Fibroblast of lung (primary cell): Measurements from ENCODE around the gene LIAS. TPM values are rescaled to one million over a fixed set of nuclear protein-coding genes. Genes with fewer than 3 reads are reported as not detected.
"Not testable (repeated sequence)": the region's sequence is repeated elsewhere in the genome, so short reads cannot be mapped to it uniquely, and the experiment has no call there.

ENCODE experiments used
- DNase-seq, 2 donors: peaks; one replicate each; pipeline versions ENCODE4 v3.0.0 to v3.0.0-alpha.2; 2010; ENCODE audit warnings: low read depth in 2 of 2
- H2AFZ ChIP-seq: 2 replicates; pipeline ENCODE4 v1.5.1; 2012; ENCODE audit warnings: low read length, control low read depth, inconsistent platforms
- H3K27ac ChIP-seq: 2 replicates; pipeline ENCODE4 v1.5.1; 2011; ENCODE audit warnings: low read length, control low read depth; ENCODE audit not compliant: insufficient read depth
- H3K27me3 ChIP-seq: 2 replicates; pipeline ENCODE4 v1.5.1; 2011; ENCODE audit warnings: mild to moderate bottlenecking, low read length; ENCODE audit not compliant: control insufficient read depth, insufficient read depth
- H3K36me3 ChIP-seq: 2 replicates; pipeline ENCODE4 v1.5.1; 2011; ENCODE audit warnings: low read length; ENCODE audit not compliant: control insufficient read depth, insufficient read depth
- H3K4me1 ChIP-seq: 2 replicates; pipeline ENCODE4 v1.5.1; 2011; ENCODE audit warnings: low read length; ENCODE audit not compliant: control insufficient read depth, insufficient read depth; ENCODE audit errors: extremely low read depth
- H3K4me2 ChIP-seq: 2 replicates; pipeline ENCODE4 v1.5.1; 2011; ENCODE audit warnings: low read length, control low read depth; ENCODE audit not compliant: insufficient read depth; ENCODE audit errors: extremely low read depth
- H3K4me3 ChIP-seq, 4 experiments: fragments of 200-600 bp in 1 of 4; sonication (generic) in 1 of 4; replicated peaks in 1 of 4; 2 replicates each; pipeline ENCODE4 v1.5.1; 2011 to 2016; ENCODE audit warnings: low read length in 4 of 4, low read depth in 3 of 4, mild to moderate bottlenecking in 3 of 4, control low read depth in 2 of 4, inconsistent platforms in 1 of 4, mixed read lengths in 1 of 4; ENCODE audit not compliant: insufficient read depth in 1 of 4; ENCODE audit errors: control extremely low read depth in 1 of 4
- H3K79me2 ChIP-seq: 2 replicates; pipeline ENCODE4 v1.5.1; 2012; ENCODE audit warnings: mild to moderate bottlenecking, low read length, inconsistent platforms; ENCODE audit not compliant: control insufficient read depth, insufficient read depth
- H3K9ac ChIP-seq: 2 replicates; pipeline ENCODE4 v1.5.1; 2011; ENCODE audit warnings: mild to moderate bottlenecking, low read length, control low read depth; ENCODE audit not compliant: insufficient read depth
- H3K9me3 ChIP-seq: 2 replicates; pipeline ENCODE4 v1.5.1; 2012; ENCODE audit warnings: low read depth, low read length; ENCODE audit not compliant: control insufficient read depth, insufficient read depth
- H4K20me1 ChIP-seq: 2 replicates; pipeline ENCODE4 v1.5.1; 2011; ENCODE audit warnings: low read length; ENCODE audit not compliant: control insufficient read depth, insufficient read depth; ENCODE audit errors: extremely low read depth
- EZH2 ChIP-seq: IDR thresholded peaks from 2 replicates; pipeline ENCODE4 v1.5.1; 2012; ENCODE audit warnings: low read length, control low read depth, mild to moderate bottlenecking; ENCODE audit errors: missing control alignments
- polyA plus RNA-seq, 2 donors: library from polyadenylated mRNA; depleted of rRNA in 1 of 2; stranded (reverse) in 1 of 2; unstranded in 1 of 2; fragments of >200 nt; gene quantifications; 2 replicates each; pipeline ENCODE4 v1.2.1, GENCODE V29; 2011 to 2012; ENCODE audit warnings: missing spikeins in 1 of 2
- total RNA-seq: library from RNA; depleted of rRNA; stranded (reverse); fragments of >200 nt; gene quantifications from 2 replicates; pipeline ENCODE4 v1.2.1, GENCODE V29; 2014
- TF ChIP-seq, protein P1 (sequence below), 2 donors: IDR thresholded peaks in 1 of 2; conservative IDR thresholded peaks in 1 of 2; 1 replicate in 1 of 2; 2 replicates in 1 of 2; pipeline ENCODE4 v1.5.1; 2011 to 2012; ENCODE audit warnings: low read length in 2 of 2, control low read depth in 1 of 2, inconsistent platforms in 1 of 2, low read depth in 1 of 2, mild to moderate bottlenecking in 1 of 2

The LIAS gene
- total and polyA plus RNA-seq, 2 donors (not counting 1 experiment from before 2014, with no cell fraction given) = 7.1 to 8.6 TPM

DNA sequence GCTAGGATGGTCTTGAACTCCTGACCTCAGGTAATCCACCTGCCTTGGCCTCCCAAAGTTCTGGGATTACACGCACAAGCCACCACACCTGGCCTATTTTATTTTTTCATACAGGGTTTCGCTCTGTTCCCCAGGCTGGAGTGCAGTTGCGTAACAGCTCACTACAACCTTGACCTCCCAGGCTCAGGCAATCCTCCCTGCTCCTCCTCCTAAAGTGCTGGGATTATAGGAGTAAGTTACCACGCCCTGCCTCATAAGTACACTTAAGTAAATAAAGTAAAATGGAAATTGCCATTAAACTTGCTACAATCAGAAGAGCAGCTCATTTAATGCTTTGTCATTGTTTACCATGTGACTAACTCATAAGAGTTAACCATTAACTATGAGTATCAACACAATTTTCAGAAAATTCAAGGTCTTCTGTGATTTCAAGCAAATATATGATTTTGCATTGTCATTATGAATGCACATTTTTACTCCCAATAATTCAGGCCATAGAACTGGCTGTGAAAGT, 56.1 kb downstream of the LIAS start:
- peaks cover 17% of the 10 kb centered on the region for H3K36me3 ChIP-seq
- H3K79me2 ChIP-seq = peaks cover 57% of the 10 kb centered on the region
- peak overlapping the region; percentile 53 for H3K27ac ChIP-seq
- peak; percentile 14 to 63 for DNase-seq
- no peak overlapping the region for H3K4me3 ChIP-seq
- no peaks in the 10 kb centered on the region for H3K9me3 ChIP-seq
- peaks cover 4% of the 10 kb centered on the region for H3K4me1 ChIP-seq
- no peaks in the 10 kb centered on the region for H4K20me1 ChIP-seq
- no peak overlapping the region for H3K4me2 ChIP-seq
- TF ChIP-seq, protein P1, sequence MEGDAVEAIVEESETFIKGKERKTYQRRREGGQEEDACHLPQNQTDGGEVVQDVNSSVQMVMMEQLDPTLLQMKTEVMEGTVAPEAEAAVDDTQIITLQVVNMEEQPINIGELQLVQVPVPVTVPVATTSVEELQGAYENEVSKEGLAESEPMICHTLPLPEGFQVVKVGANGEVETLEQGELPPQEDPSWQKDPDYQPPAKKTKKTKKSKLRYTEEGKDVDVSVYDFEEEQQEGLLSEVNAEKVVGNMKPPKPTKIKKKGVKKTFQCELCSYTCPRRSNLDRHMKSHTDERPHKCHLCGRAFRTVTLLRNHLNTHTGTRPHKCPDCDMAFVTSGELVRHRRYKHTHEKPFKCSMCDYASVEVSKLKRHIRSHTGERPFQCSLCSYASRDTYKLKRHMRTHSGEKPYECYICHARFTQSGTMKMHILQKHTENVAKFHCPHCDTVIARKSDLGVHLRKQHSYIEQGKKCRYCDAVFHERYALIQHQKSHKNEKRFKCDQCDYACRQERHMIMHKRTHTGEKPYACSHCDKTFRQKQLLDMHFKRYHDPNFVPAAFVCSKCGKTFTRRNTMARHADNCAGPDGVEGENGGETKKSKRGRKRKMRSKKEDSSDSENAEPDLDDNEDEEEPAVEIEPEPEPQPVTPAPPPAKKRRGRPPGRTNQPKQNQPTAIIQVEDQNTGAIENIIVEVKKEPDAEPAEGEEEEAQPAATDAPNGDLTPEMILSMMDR (conservative IDR thresholded peaks at IDR 0.05 in 1 of 2, IDR thresholded peaks at IDR 0.05 in 1 of 2; ENCODE audit: low read depth in 1 of 2, low read length in 2 of 2) = no peak
- TF ChIP-seq EZH2 = no peak
- no peak overlapping the region for H2AFZ ChIP-seq
- H3K27me3 ChIP-seq = no peaks in the 10 kb centered on the region
- H3K9ac ChIP-seq = no peak overlapping the region

DNA sequence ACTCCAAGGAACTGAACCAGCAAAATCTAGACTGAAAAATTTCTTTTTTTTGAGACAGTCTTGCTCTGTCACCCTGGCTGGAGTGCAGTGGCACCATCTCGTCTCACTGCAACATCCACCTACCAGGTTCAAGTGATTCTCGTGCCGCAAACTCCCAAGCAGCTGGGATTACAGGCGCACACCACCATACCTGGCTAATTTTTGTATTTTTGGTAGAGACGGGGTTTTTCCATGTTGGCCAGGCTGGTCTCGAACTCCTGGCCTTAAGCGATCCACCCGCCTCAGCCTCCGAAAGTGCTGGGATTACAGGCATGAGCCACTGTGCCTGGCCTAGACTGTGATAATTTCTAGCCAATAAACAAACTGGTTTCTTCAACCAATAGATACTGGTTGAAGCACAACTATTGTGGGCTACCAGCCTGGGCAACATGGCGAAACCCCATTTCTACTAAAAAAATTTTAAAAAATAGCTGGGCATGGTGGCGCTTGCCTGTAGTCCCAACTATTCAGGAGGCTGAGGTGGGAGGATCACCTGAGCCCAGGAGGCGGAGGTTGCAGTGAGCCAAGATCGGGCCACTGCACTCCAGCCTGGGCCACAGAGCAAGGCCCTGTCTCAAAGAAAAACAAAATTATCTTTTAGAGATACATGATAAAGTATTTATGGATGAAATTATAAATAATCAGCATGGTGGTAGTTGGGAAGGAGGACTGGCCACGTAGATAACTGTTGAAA, 57.0 kb downstream of the LIAS start:
- not testable (repeated sequence) for H2AFZ ChIP-seq, H3K4me1 ChIP-seq, H3K9ac ChIP-seq, H3K9me3 ChIP-seq, H3K4me2 ChIP-seq, H4K20me1 ChIP-seq, H3K4me3 ChIP-seq, DNase-seq, H3K27me3 ChIP-seq
- Histone ChIP-seq H3K79me2 (peaks cover 62% of the 10 kb centered on the region), H3K36me3 (peaks cover 13% of the 10 kb centered on the region), H3K27ac (peak overlapping the region; percentile 47)

DNA sequence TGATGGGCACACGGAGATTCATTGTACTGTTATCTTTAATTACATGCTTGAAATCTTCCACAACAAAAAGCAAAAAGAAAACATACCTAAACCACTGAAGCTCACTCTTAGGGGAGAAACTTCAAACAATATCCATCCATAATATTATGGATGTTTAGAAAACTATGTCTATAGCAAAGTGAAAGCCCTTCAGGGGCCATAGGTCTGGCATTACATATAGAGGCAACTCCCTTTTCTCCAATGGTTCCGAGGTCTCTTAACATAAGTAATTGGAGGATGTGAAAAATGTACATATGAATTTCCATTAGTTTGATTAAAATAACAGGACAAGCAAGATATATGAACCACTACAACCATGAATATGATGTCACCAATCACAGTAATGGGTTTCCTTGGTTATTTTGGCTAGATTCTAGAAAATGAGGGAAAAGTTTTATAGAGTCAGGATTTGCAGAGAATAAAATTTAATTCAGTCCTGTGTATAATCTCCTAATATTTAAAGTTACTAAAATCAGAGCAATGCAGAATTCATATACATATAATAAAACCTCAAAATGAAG, 57.6 kb downstream of the LIAS start:
- no peak for DNase-seq
- no peak overlapping the region for H3K4me3 ChIP-seq
- no peak overlapping the region for H3K9ac ChIP-seq
- H4K20me1 ChIP-seq = no peaks in the 10 kb centered on the region
- H2AFZ ChIP-seq = no peak overlapping the region
- TF ChIP-seq EZH2 = no peak
- TF ChIP-seq, protein P1 (conservative IDR thresholded peaks at IDR 0.05 in 1 of 2, IDR thresholded peaks at IDR 0.05 in 1 of 2; ENCODE audit: low read depth in 1 of 2, low read length in 2 of 2) = no peak
- no peak overlapping the region for H3K27ac ChIP-seq
- H3K9me3 ChIP-seq = no peaks in the 10 kb centered on the region
- H3K4me1 ChIP-seq = peaks cover 4% of the 10 kb centered on the region
- H3K36me3 ChIP-seq = peaks cover 13% of the 10 kb centered on the region
- no peaks in the 10 kb centered on the region for H3K27me3 ChIP-seq
- peaks cover 69% of the 10 kb centered on the region for H3K79me2 ChIP-seq
- H3K4me2 ChIP-seq = no peak overlapping the region
